Suprapubic skin (tissue), 4 donors: ENCODE results near the gene KCTD10. TPM values are rescaled to one million over a fixed set of nuclear protein-coding genes. Genes with fewer than 3 reads are reported as not detected.
A peak's percentile ranks its signal among the peaks of the same experiment; 100 is the strongest.

Experiments
- DNase-seq, 2 donors: peaks; one replicate each; pipeline ENCODE4 v3.0.0-alpha.2; 2019; ENCODE audit warnings: low spot score in 2 of 2
- H3K27ac ChIP-seq: fragments of 200-600 bp; sonication (generic); one replicate; pipeline ENCODE4 v1.5.1; 2019
- H3K27me3 ChIP-seq: fragments of 200-600 bp; sonication (generic); one replicate; pipeline ENCODE4 v1.5.1; 2019
- H3K36me3 ChIP-seq: fragments of 200-600 bp; sonication (generic); one replicate; pipeline ENCODE4 v1.5.1; 2019
- H3K4me1 ChIP-seq: fragments of 200-600 bp; sonication (generic); one replicate; pipeline ENCODE4 v1.5.1; 2019
- H3K4me3 ChIP-seq: fragments of 200-600 bp; sonication (generic); one replicate; pipeline ENCODE4 v1.5.1; 2019; ENCODE audit warnings: mild to moderate bottlenecking
- H3K9me3 ChIP-seq: fragments of 200-600 bp; sonication (generic); one replicate; pipeline ENCODE4 v1.5.1; 2019
- CTCF ChIP-seq, 2 donors: fragments of 200-600 bp in 1 of 2; fragments of 450-650 bp in 1 of 2; sonication (generic) in 1 of 2; IDR thresholded peaks; one replicate each; pipeline ENCODE4 v1.5.1; 2016 to 2019; ENCODE audit warnings: antibody characterized with exemption in 2 of 2, mild to moderate bottlenecking in 1 of 2, moderate library complexity in 1 of 2
- EP300 ChIP-seq: sonication (generic); formaldehyde crosslinking; IDR thresholded peaks from one replicate; pipeline ENCODE4 v1.6.1; 2017; ENCODE audit warnings: antibody characterized with exemption
- POLR2A ChIP-seq, 2 donors: fragments of 450-650 bp; IDR thresholded peaks; one replicate each; pipeline ENCODE4 v1.6.1; 2017; ENCODE audit warnings: antibody characterized with exemption in 2 of 2, mild to moderate bottlenecking in 2 of 2, moderate library complexity in 2 of 2
- POLR2AphosphoS5 ChIP-seq, 3 donors: sonication (generic); formaldehyde crosslinking; IDR thresholded peaks; one replicate each; pipeline ENCODE4 v1.6.1; 2017; ENCODE audit warnings: antibody characterized with exemption in 3 of 3
- WGBS: methylation state at CpG from one replicate; pipeline ENCODE4 v1.1.5; 2018; 5-methylcytosine and 5-hydroxymethylcytosine counted together
- total RNA-seq, 4 donors: library from RNA; depleted of rRNA; stranded (reverse); fragments of >200 nt; gene quantifications; one replicate each; pipeline ENCODE4 v1.1.0, GENCODE V29; 2016

Gene KCTD10
- total RNA-seq, 4 donors from 2014 or later: 34.7 to 56.3 (median 41.7) TPM

GRCh38 chr12:109435428-109436187 lies 41.5 kb downstream of the KCTD10 start:
- Histone ChIP-seq H3K4me3 (no peak overlapping the region), H3K9me3 (no peaks in the 10 kb centered on the region), H3K4me1 (peaks cover 5% of the 10 kb centered on the region), H3K27me3 (no peaks in the 10 kb centered on the region), H3K36me3 (no peaks in the 10 kb centered on the region), H3K27ac (no peak overlapping the region)
- DNase-seq: no peak
- WGBS: 65% methylated on average over 17 of the region's 17 CpGs
- no peak for TF ChIP-seq CTCF (IDR thresholded peaks at IDR 0.05)
- no peak for TF ChIP-seq POLR2A (IDR thresholded peaks at IDR 0.05)
- TF ChIP-seq POLR2AphosphoS5 (IDR thresholded peaks at IDR 0.05): no peak
- no peak for TF ChIP-seq EP300

- H3K4me3 ChIP-seq: no peak overlapping the region
- H3K27me3 ChIP-seq: no peaks in the 10 kb centered on the region
- no peaks in the 10 kb centered on the region for H3K9me3 ChIP-seq
- no peak overlapping the region for H3K27ac ChIP-seq
- peaks cover 5% of the 10 kb centered on the region for H3K4me1 ChIP-seq
- WGBS: 79% methylated on average over 7 of the region's 7 CpGs
- no peaks in the 10 kb centered on the region for H3K36me3 ChIP-seq
- no peak for TF ChIP-seq CTCF (IDR thresholded peaks at IDR 0.05)
- TF ChIP-seq POLR2AphosphoS5 (IDR thresholded peaks at IDR 0.05): no peak
- TF ChIP-seq EP300: no peak
- no peak for TF ChIP-seq POLR2A (IDR thresholded peaks at IDR 0.05)
- DNase-seq: no peak
These were observed 42.5 kb downstream of the KCTD10 start for GRCh38 chr12:109434582-109434981.

GRCh38 chr12:109433618-109434017 lies 43.5 kb downstream of the KCTD10 start:
- Histone ChIP-seq H3K27ac (no peak overlapping the region), H3K4me3 (no peak overlapping the region), H3K36me3 (no peaks in the 10 kb centered on the region), H3K27me3 (no peaks in the 10 kb centered on the region), H3K9me3 (no peaks in the 10 kb centered on the region), H3K4me1 (peaks cover 5% of the 10 kb centered on the region)
- TF ChIP-seq POLR2A (IDR thresholded peaks at IDR 0.05) (no peak), POLR2AphosphoS5 (IDR thresholded peaks at IDR 0.05) (no peak), CTCF (IDR thresholded peaks at IDR 0.05) (peak in 1 of 2 donors; percentile 32)
- WGBS: 79% methylated on average over 4 of the region's 4 CpGs
- DNase-seq: no peak

GRCh38 chr12:109432842-109433304 lies 44.2 kb downstream of the KCTD10 start:
- Histone ChIP-seq H3K9me3 (no peaks in the 10 kb centered on the region), H3K4me3 (no peak overlapping the region), H3K27ac (no peak overlapping the region), H3K4me1 (peaks cover 5% of the 10 kb centered on the region), H3K27me3 (no peaks in the 10 kb centered on the region), H3K36me3 (no peaks in the 10 kb centered on the region)
- TF ChIP-seq POLR2AphosphoS5 (IDR thresholded peaks at IDR 0.05) (no peak), EP300 (no peak), CTCF (IDR thresholded peaks at IDR 0.05) (peak; percentile 10 to 76)
- DNase-seq: peak; percentile 88
- WGBS: 51% methylated on average over 11 of the region's 14 CpGs

- WGBS: 62% methylated on average over 6 of the region's 6 CpGs
- no peak for DNase-seq
- H3K27ac ChIP-seq: no peak overlapping the region
- no peak overlapping the region for H3K4me3 ChIP-seq
- H3K27me3 ChIP-seq: no peaks in the 10 kb centered on the region
- H3K4me1 ChIP-seq: peaks cover 5% of the 10 kb centered on the region
- H3K9me3 ChIP-seq: no peaks in the 10 kb centered on the region
- TF ChIP-seq POLR2AphosphoS5 (IDR thresholded peaks at IDR 0.05): no peak
- no peak for TF ChIP-seq CTCF (IDR thresholded peaks at IDR 0.05)
- TF ChIP-seq EP300: no peak
- no peak for TF ChIP-seq POLR2A (IDR thresholded peaks at IDR 0.05)
- no peaks in the 10 kb centered on the region for H3K36me3 ChIP-seq
These were observed 44.7 kb downstream of the KCTD10 start for GRCh38 chr12:109432431-109432830.
